Activated T-helper 17 cell treated with anti-CD3 and anti-CD28 coated beads, Interleukin-2, amount 50 U/mL, for 72 hours (primary cell): ENCODE data around the gene MPP3. TPM values are rescaled to one million over a fixed set of nuclear protein-coding genes. Genes with fewer than 3 reads are reported as not detected.
A peak's percentile ranks its signal among the peaks of the same experiment; 100 is the strongest.
"Not testable (repeated sequence)": the region's sequence is repeated elsewhere in the genome, so short reads cannot be mapped to it uniquely, and the experiment has no call there.

Experiments used
- ATAC-seq: fragments of 150-1000 bp; cut with Tn5 transposase; replicated peaks from 2 replicates; pipeline ENCODE4 v1.10.0; 2021; ENCODE audit warnings: mild to moderate bottlenecking, moderate library complexity
- H3K27ac Mint-ChIP-seq: one replicate; pipeline ENCODE4 v1.8.0; 2022; ENCODE audit warnings: mixed read lengths
- H3K27me3 Mint-ChIP-seq: one replicate; pipeline ENCODE4 v1.8.0; 2022; ENCODE audit warnings: mixed read lengths
- H3K36me3 Mint-ChIP-seq: one replicate; pipeline ENCODE4 v1.8.0; 2022; ENCODE audit warnings: low read depth, mild to moderate bottlenecking, mixed read lengths
- H3K4me1 Mint-ChIP-seq: one replicate; pipeline ENCODE4 v1.8.0; 2022; ENCODE audit warnings: mixed read lengths
- H3K4me3 Mint-ChIP-seq: one replicate; pipeline ENCODE4 v1.8.0; 2022; ENCODE audit warnings: mild to moderate bottlenecking, mixed read lengths
- H3K9me3 Mint-ChIP-seq: one replicate; pipeline ENCODE4 v1.8.0; 2022; ENCODE audit warnings: mixed read lengths
- total RNA-seq, 2 donors: library from RNA; stranded (reverse); gene quantifications; one replicate each; pipeline ENCODE4 v1.2.3, GENCODE V29; 2022

The MPP3 gene
- total RNA-seq, 2 donors from 2014 or later: 0.43 to 0.58 TPM

GRCh38 chr17:43852571-43852970 is 19.6 kb upstream of the MPP3 start:
- no peak for ATAC-seq
- no peak overlapping the region for H3K4me3 Mint-ChIP-seq
- H3K4me1 Mint-ChIP-seq: no peaks in the 10 kb centered on the region
- no peak overlapping the region for H3K27ac Mint-ChIP-seq
- peaks cover 27% of the 10 kb centered on the region for H3K27me3 Mint-ChIP-seq
- H3K36me3 Mint-ChIP-seq: no peaks in the 10 kb centered on the region
- no peaks in the 10 kb centered on the region for H3K9me3 Mint-ChIP-seq

DNA sequence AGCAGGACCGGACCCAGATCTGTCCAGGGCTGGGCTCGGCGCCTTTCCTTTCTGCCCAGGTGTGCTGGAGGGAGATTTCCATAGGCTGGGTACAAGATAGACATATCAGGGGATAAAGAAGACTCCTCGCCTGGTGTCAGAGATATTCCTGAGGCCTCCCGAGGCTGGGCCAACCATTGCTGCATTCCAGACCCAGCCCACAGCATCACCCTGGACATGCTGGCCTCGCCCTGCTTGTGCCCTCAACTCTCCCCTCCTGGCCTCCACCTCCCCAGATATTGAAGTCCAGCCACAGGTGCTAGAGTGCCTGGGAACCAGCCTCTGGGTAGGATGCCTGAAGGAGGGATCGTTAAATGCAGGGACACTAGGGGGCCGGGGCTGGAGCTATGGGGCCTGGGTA is 16.2 kb upstream of the MPP3 start:
- Mint-ChIP-seq H3K36me3 (no peaks in the 10 kb centered on the region), H3K9me3 (no peaks in the 10 kb centered on the region), H3K27ac (no peak overlapping the region), H3K4me1 (no peaks in the 10 kb centered on the region), H3K4me3 (no peak overlapping the region), H3K27me3 (peaks cover 25% of the 10 kb centered on the region)
- no peak for ATAC-seq

DNA sequence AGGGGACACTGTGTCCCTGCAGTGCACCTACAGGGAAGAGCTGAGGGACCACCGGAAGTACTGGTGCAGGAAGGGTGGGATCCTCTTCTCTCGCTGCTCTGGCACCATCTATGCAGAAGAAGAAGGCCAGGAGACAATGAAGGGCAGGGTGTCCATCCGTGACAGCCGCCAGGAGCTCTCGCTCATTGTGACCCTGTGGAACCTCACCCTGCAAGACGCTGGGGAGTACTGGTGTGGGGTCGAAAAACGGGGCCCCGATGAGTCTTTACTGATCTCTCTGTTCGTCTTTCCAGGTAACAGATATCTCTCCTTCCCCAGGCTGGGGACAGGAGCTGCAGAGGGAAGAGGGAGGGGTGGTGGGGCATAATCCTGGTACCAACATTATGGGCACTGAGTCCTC is 15.7 kb upstream of the MPP3 start:
- Mint-ChIP-seq H3K4me1 (no peaks in the 10 kb centered on the region), H3K9me3 (no peaks in the 10 kb centered on the region), H3K27me3 (peaks cover 24% of the 10 kb centered on the region), H3K4me3 (no peak overlapping the region), H3K36me3 (no peaks in the 10 kb centered on the region), H3K27ac (no peak overlapping the region)
- no peak for ATAC-seq

- Mint-ChIP-seq H3K27ac (no peak within 1 kb of the TSS), H3K9me3 (no peaks in the 10 kb centered on the region)
Observed at GRCh38 chr17:43846963-43847371, 14.0 kb upstream of the MPP3 start, which contains the start of gene CD300LG. TSS of gene CD300LG (plus strand) at chr17:43847176. CDS start at chr17:43847217, 41 bp downstream.

DNA sequence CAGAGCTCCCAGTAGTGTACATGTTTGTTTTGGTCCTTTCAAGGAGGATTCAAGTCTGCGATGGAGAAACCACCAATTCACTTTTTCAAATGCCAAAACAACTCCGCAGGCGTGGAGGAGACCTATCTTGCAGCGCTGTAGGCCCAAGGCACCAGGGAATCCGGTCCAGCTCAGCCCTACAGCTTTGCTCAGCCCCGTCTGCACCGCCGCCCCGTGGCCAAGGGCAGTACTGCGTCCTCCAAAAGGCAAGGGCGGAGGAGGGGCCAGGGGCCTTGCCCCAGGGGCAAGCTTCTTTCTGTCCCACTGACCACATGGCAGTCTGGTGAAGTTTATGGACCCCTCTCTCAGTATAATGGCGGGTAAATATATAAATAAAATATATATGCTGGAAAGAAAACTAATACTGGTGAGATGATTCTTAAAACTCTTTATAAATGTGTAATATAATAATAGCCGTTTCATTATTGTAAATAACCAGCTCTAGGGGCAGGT is 13.3 kb upstream of the MPP3 start:
- no peaks in the 10 kb centered on the region for H3K36me3 Mint-ChIP-seq
- H3K4me1 Mint-ChIP-seq: no peaks in the 10 kb centered on the region
- H3K27me3 Mint-ChIP-seq: peaks cover 16% of the 10 kb centered on the region
- no peaks in the 10 kb centered on the region for H3K9me3 Mint-ChIP-seq
- no peak overlapping the region for H3K4me3 Mint-ChIP-seq
- ATAC-seq: peak; percentile 95
- H3K27ac Mint-ChIP-seq: no peak overlapping the region

More at GRCh38 chr17:43846963-43847371, 14.0 kb upstream of the MPP3 start, which contains the start of gene CD300LG:
- Mint-ChIP-seq H3K4me3 (no peak within 1 kb of the TSS), H3K27me3 (peaks cover 20% of the 10 kb centered on the region), H3K36me3 (no peaks in the 10 kb centered on the region), H3K4me1 (no peaks in the 10 kb centered on the region)
- ATAC-seq: no peak

- Mint-ChIP-seq H3K4me1 (no peaks in the 10 kb centered on the region), H3K27me3 (peaks cover 16% of the 10 kb centered on the region), H3K27ac (no peak overlapping the region), H3K9me3 (no peaks in the 10 kb centered on the region), H3K36me3 (no peaks in the 10 kb centered on the region), H3K4me3 (no peak overlapping the region)
- ATAC-seq: no peak
Observed at GRCh38 chr17:43845766-43846165, 12.8 kb upstream of the MPP3 start.

- no peaks in the 10 kb centered on the region for H3K4me1 Mint-ChIP-seq
- no peaks in the 10 kb centered on the region for H3K9me3 Mint-ChIP-seq
- ATAC-seq: no peak
- H3K27me3 Mint-ChIP-seq: peaks cover 22% of the 10 kb centered on the region
- H3K27ac Mint-ChIP-seq: no peak overlapping the region
- H3K4me3 Mint-ChIP-seq: no peak overlapping the region
- H3K36me3 Mint-ChIP-seq: no peaks in the 10 kb centered on the region
Observed at GRCh38 chr17:43844241-43844640, 11.3 kb upstream of the MPP3 start.

DNA sequence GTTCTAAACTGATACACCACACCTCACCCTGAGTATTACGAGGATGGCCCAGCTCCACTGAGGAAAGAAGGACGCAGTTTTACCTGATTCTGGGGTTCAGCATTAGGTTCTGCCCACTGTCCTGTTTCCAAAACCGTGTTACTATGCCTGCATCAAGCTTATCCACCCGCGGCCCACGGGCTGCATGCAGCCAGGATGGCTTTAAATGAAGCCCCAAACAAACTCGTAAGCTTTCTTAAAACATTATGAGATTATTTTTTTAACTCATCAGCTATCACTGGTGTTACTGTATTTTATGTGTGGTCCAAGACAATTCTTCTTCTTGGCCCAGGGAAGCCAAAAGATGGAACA is 10.0 kb upstream of the MPP3 start:
- Mint-ChIP-seq H3K27me3 (peaks cover 19% of the 10 kb centered on the region), H3K4me3 (no peak overlapping the region), H3K4me1 (no peaks in the 10 kb centered on the region), H3K9me3 (no peaks in the 10 kb centered on the region), H3K27ac (no peak overlapping the region), H3K36me3 (no peaks in the 10 kb centered on the region)
- ATAC-seq: no peak

DNA sequence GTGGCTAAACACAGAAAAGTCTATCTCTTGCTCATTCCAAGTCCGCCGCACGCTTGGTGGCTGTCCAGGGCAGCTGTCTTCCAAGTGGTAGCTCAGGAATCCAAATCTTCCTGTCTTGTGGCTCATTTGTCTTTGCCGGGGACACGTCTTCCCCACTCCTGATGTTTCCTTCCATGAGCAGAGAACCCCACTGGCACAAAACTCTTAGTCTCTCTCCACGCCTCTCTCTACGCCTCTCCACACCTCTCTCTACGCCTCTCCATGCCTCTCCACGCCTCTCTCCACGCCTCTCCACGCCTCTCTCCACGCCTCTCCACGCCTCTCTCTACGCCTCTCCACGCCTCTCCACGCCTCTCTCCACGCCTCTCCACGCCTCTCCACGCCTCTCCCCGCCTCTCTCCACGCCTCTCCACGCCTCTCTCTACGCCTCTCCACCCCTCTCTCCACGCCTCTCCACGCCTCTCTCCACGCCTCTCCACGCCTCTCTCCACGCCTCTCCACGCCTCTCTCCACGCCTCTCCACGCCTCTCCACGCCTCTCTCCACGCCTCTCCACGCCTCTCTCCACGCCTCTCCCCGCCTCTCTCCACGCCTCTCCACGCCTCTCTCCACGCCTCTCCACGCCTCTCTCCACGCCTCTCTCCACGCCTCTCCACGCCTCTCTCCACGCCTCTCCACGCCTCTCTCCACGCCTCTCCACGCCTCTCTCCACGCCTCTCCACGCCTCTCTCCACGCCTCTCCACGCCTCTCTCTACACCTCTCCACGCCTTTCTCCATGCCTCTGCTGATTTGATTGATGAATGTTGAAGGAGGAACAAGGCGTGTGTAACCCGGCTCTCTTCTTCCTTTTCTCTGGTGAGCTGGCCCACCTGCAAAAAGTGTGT is 9.4 kb upstream of the MPP3 start:
- not testable (repeated sequence) for H3K9me3 Mint-ChIP-seq, H3K4me1 Mint-ChIP-seq, ATAC-seq, H3K4me3 Mint-ChIP-seq, H3K27ac Mint-ChIP-seq, H3K36me3 Mint-ChIP-seq
- H3K27me3 Mint-ChIP-seq: peaks cover 15% of the 10 kb centered on the region

- no peak for ATAC-seq
- Mint-ChIP-seq H3K9me3 (no peaks in the 10 kb centered on the region), H3K4me1 (no peaks in the 10 kb centered on the region), H3K27me3 (peaks cover 15% of the 10 kb centered on the region), H3K36me3 (no peaks in the 10 kb centered on the region), H3K27ac (no peak overlapping the region), H3K4me3 (no peak overlapping the region)
Observed at GRCh38 chr17:43841282-43841681, 8.3 kb upstream of the MPP3 start.

GRCh38 chr17:43840814-43841213 is 7.9 kb upstream of the MPP3 start:
- H3K36me3 Mint-ChIP-seq: no peaks in the 10 kb centered on the region
- H3K4me3 Mint-ChIP-seq: no peak overlapping the region
- no peaks in the 10 kb centered on the region for H3K4me1 Mint-ChIP-seq
- ATAC-seq: no peak
- H3K27me3 Mint-ChIP-seq: peaks cover 18% of the 10 kb centered on the region
- no peaks in the 10 kb centered on the region for H3K9me3 Mint-ChIP-seq
- H3K27ac Mint-ChIP-seq: no peak overlapping the region

DNA sequence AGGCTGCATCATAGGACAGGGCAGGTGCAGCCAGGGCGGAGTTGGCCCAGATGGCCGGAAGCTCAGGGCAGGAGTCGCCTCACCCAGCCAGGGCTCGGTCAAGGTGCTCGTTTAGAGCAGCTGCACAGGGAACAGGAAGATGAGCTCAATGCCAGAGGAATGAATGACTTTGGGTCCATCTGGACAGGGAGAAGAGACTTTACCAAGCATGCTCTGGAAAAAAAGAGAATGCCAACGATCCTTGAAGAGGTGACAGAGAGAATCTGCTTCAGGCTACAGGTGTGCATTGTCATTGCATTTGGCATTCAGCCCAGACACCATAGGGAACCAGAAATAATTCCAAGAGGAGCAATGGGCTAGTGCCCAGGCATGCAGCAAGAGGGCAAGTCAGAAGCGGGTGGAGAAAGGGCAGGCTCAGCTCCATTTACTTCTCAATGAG is 6.7 kb upstream of the MPP3 start:
- no peaks in the 10 kb centered on the region for H3K36me3 Mint-ChIP-seq
- no peaks in the 10 kb centered on the region for H3K4me1 Mint-ChIP-seq
- peaks cover 21% of the 10 kb centered on the region for H3K27me3 Mint-ChIP-seq
- H3K27ac Mint-ChIP-seq: no peak overlapping the region
- H3K4me3 Mint-ChIP-seq: no peak overlapping the region
- H3K9me3 Mint-ChIP-seq: no peaks in the 10 kb centered on the region
- ATAC-seq: no peak

- peaks cover 19% of the 10 kb centered on the region for H3K27me3 Mint-ChIP-seq
- H3K4me3 Mint-ChIP-seq: peak overlapping the region; percentile 79
- H3K4me1 Mint-ChIP-seq: peaks cover 14% of the 10 kb centered on the region
- no peak for ATAC-seq
- H3K36me3 Mint-ChIP-seq: no peaks in the 10 kb centered on the region
- H3K9me3 Mint-ChIP-seq: no peaks in the 10 kb centered on the region
- no peak overlapping the region for H3K27ac Mint-ChIP-seq
Observed at GRCh38 chr17:43834106-43834505, 1.2 kb upstream of the MPP3 start.

DNA sequence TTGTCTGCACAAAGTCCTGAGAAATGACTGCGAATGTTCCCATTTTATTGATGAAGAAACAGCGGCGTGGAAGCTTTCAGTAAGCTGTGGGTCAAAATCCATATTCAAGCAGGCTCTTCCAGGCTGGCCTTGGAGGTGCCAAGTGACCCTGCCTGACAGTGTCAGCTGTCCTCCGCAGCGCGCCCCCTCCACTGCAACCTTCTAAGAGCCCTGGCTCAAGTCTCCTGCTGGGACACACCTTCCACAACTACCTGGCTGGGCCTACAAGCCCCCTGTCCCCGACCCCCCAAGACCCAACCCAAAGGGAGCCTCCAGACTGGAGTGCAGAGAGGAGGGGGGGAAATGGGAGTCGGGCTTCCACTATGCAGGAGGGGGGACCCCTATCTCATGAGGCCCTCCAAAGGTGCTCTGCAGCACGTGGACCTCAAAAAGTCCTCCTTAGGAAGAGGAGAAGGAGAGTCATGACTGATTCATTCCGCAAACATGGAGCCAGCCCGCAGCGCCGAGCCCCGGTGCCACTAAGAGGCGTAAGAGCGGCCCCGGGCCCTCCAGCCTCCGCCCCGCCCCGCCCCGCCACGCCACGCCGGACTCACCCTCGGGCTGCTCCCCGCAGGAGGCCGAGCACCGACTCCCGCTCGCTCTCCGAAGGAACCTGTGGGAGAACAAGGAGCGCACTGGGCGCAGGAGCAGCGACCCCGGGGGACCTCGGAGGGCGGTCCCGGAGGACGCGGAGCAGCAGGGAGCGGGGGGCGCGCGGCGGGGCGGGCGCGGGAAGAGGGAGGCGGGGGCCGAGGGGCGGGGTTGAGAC is 574 bp downstream of the MPP3 start:
- Mint-ChIP-seq H3K27ac (no peak overlapping the region), H3K27me3 (peaks cover 19% of the 10 kb centered on the region)

GRCh38 chr17:43831633-43832032 is 1.3 kb downstream of the MPP3 start:
- peak overlapping the region; percentile 62 for H3K4me3 Mint-ChIP-seq
- H3K27ac Mint-ChIP-seq: no peak overlapping the region
- peaks cover 19% of the 10 kb centered on the region for H3K27me3 Mint-ChIP-seq
- H3K36me3 Mint-ChIP-seq: no peaks in the 10 kb centered on the region
- no peaks in the 10 kb centered on the region for H3K9me3 Mint-ChIP-seq
- ATAC-seq: no peak
- H3K4me1 Mint-ChIP-seq: peaks cover 14% of the 10 kb centered on the region

More for the DNA sequence above, 574 bp downstream of the MPP3 start:
- H3K4me1 Mint-ChIP-seq: peaks cover 14% of the 10 kb centered on the region
- peak; percentile 25 for ATAC-seq
- peak overlapping the region; percentile 62 for H3K4me3 Mint-ChIP-seq
- no peaks in the 10 kb centered on the region for H3K9me3 Mint-ChIP-seq
- H3K36me3 Mint-ChIP-seq: no peaks in the 10 kb centered on the region
